Endothelial cell (in vitro differentiated cells): ENCODE measurements around the gene TMEFF2. TPM values are rescaled to one million over a fixed set of nuclear protein-coding genes. Genes with fewer than 3 reads are reported as not detected.

Experiments
- DNase-seq: peaks from one replicate; pipeline ENCODE4 v3.0.0; 2021; ENCODE audit warnings: low spot score
- H3K27ac Mint-ChIP-seq: one replicate; pipeline ENCODE4 v1.8.0; 2021; ENCODE audit warnings: mixed read lengths, inconsistent platforms; ENCODE audit not compliant: unreplicated experiment
- H3K27me3 Mint-ChIP-seq: one replicate; pipeline ENCODE4 v1.8.0; 2021; ENCODE audit warnings: mild to moderate bottlenecking, moderate library complexity, mixed read lengths, inconsistent platforms; ENCODE audit not compliant: unreplicated experiment
- H3K36me3 Mint-ChIP-seq: one replicate; pipeline ENCODE4 v1.8.0; 2021; ENCODE audit warnings: mild to moderate bottlenecking, low read depth, mixed read lengths, inconsistent platforms; ENCODE audit not compliant: unreplicated experiment
- H3K4me1 Mint-ChIP-seq: one replicate; pipeline ENCODE4 v1.8.0; 2021; ENCODE audit warnings: mild to moderate bottlenecking, mixed read lengths, inconsistent platforms; ENCODE audit not compliant: unreplicated experiment
- H3K4me3 Mint-ChIP-seq: one replicate; pipeline ENCODE4 v1.8.0; 2021; ENCODE audit warnings: mild to moderate bottlenecking, mixed read lengths, inconsistent platforms; ENCODE audit not compliant: unreplicated experiment
- H3K9me3 Mint-ChIP-seq: one replicate; pipeline ENCODE4 v1.8.0; 2021; ENCODE audit warnings: mixed read lengths, inconsistent platforms; ENCODE audit not compliant: unreplicated experiment
- CTCF ChIP-seq: fragments of 200-600 bp; sonication (generic); IDR thresholded peaks from one replicate; pipeline ENCODE4 v1.5.0; 2021; ENCODE audit warnings: antibody characterized with exemption; ENCODE audit not compliant: unreplicated experiment
- long read RNA-seq: library from polyadenylated mRNA; unstranded; transcript quantifications from one replicate; pipeline ENCODE4 v2.0.0, GENCODE V29; 2020; ENCODE audit not compliant: unreplicated experiment
- total RNA-seq: library from RNA; stranded (reverse); fragmentation: NEBNext Ultra II Directional; extraction: Animal tissue kit (Norgen Biotek cat#: 25700); gene quantifications from one replicate; pipeline ENCODE4 v1.2.1, GENCODE V29; 2021; ENCODE audit not compliant: unreplicated experiment

The TMEFF2 gene, protein sequence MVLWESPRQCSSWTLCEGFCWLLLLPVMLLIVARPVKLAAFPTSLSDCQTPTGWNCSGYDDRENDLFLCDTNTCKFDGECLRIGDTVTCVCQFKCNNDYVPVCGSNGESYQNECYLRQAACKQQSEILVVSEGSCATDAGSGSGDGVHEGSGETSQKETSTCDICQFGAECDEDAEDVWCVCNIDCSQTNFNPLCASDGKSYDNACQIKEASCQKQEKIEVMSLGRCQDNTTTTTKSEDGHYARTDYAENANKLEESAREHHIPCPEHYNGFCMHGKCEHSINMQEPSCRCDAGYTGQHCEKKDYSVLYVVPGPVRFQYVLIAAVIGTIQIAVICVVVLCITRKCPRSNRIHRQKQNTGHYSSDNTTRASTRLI
- total RNA-seq, result 0.10 TPM
- long read RNA-seq, partial matches to known transcripts, result 0 of 2 reads
- long read RNA-seq, other reads (novel, unspliced or antisense), result 0 of 2 reads

DNA sequence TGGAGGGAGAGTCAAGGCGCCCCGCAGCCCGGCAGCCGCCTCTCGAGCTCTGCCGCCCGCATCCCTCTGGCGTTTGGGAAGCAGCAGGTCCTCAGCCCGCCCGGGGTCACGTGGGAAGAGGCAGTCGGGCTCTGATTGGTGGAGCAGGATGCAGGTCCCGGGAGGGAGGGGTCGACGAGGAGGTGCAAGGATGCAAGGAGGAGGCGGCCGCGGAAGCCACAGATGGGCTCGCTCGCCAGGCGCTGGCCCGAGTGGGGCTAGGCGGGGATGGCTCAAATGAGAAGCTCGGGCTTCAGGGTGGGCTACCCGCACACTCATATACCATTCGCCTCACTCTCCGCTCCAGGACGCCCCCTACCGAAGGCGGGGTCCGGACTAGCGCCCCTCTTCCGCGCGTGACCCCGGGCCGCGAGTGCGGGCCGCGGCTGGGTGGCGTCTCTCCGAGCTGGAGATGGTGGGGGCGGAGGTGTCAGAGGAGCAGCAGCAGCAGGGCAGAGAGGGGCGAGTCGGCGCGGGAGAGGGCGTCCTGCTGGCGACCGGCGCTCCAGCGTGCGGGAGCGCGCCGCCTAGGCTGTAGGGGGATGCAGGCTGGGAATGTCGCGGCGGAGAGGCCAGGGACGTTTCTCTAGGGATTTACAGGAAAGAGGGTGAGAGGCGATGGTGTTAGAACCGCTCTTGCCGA lies at the start of gene TMEFF2:
TSS of gene TMEFF2 (minus strand) at position 68 of the 682 bp plus-strand sequence. CDS start 409 bp downstream, outside the sequence.
- peak within 1 kb of the TSS; percentile 85 for H3K4me3 Mint-ChIP-seq
- peaks cover 27% of the 10 kb centered on the region for H3K27me3 Mint-ChIP-seq
- peak; percentile 79 for DNase-seq
- no peaks in the 10 kb centered on the region for H3K9me3 Mint-ChIP-seq
- H3K36me3 Mint-ChIP-seq, result no peaks in the 10 kb centered on the region
- no peak within 1 kb of the TSS for H3K27ac Mint-ChIP-seq
- TF ChIP-seq CTCF, result peak; percentile 43
- H3K4me1 Mint-ChIP-seq, result peaks cover 16% of the 10 kb centered on the region

DNA sequence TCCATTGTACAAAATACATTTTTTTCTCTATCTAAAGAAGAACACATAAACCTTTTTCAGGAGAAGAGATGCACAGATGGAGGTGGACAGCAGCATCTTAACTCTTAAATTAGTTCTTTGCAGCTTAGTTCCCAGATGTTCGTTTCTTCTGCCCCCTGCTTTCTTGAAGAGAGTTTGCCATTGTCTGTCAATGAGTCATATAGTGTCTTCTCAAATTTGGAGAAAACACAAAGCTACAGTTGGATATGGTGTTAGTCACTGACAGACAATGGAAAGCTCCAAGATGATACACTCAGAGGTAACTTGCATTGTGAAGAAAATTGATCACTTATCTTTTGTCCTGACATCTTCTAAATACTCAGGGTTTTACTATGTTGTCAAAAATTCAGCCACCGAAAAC lies 48.8 kb upstream of the TMEFF2 start:
- Mint-ChIP-seq H3K36me3 (no peaks in the 10 kb centered on the region), H3K4me1 (no peaks in the 10 kb centered on the region), H3K4me3 (no peak overlapping the region), H3K27ac (no peak overlapping the region), H3K27me3 (no peaks in the 10 kb centered on the region), H3K9me3 (no peaks in the 10 kb centered on the region)
- TF ChIP-seq CTCF, result no peak
- no peak for DNase-seq

DNA sequence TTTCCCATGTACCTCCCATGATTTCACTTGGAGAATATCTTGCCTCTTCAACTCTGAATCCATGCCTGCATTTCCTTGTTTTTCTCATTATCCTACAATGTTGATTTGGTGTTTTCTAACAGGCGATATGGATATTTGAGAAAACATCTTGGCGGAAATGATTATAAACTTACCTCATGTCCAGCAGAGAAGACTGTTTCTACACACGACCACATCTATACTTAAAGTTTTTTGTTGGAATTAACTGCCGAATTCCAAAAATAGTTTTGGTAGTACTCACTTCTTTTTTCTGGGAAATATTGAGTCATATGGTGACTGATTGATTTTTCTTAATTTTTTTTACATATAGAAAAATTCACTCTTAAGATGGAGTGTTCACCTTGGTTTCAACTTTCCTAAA lies 41.4 kb upstream of the TMEFF2 start:
- Mint-ChIP-seq H3K36me3 (no peaks in the 10 kb centered on the region), H3K27ac (no peak overlapping the region)
- no peak for TF ChIP-seq CTCF

DNA sequence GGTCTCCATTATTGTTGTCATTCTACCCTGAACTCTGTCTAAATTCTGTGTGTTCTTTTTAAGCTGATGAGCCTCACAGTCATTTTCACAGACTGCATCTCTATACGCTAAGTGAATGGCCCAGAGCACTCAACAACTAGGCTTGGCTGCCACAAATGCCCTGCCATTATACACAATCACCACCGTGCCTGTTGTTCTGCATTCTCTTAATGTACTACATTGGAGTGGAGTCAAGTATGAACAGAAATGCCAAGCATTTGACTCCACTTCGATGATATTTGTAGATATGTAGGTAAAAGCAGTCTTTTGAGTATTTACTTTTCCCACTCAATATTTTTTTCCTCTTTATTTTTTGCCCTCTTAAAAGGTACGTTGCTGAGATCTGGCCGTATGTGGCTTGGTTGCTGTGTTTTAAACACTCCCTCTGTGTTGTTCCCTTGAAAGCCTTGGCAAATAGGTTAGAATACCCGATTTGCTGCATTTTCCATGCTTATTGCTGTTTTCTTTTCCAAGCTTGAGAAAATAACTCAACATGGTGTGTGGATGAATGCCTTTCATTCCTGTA lies 36.2 kb upstream of the TMEFF2 start:
- Mint-ChIP-seq H3K9me3 (no peaks in the 10 kb centered on the region), H3K4me1 (no peaks in the 10 kb centered on the region), H3K4me3 (no peak overlapping the region), H3K36me3 (no peaks in the 10 kb centered on the region), H3K27me3 (no peaks in the 10 kb centered on the region), H3K27ac (no peak overlapping the region)
- no peak for TF ChIP-seq CTCF
- DNase-seq, result no peak

More for the DNA sequence above, 41.4 kb upstream of the TMEFF2 start:
- no peaks in the 10 kb centered on the region for H3K9me3 Mint-ChIP-seq
- no peak for DNase-seq
- no peak overlapping the region for H3K4me3 Mint-ChIP-seq
- H3K4me1 Mint-ChIP-seq, result no peaks in the 10 kb centered on the region
- no peaks in the 10 kb centered on the region for H3K27me3 Mint-ChIP-seq

DNA sequence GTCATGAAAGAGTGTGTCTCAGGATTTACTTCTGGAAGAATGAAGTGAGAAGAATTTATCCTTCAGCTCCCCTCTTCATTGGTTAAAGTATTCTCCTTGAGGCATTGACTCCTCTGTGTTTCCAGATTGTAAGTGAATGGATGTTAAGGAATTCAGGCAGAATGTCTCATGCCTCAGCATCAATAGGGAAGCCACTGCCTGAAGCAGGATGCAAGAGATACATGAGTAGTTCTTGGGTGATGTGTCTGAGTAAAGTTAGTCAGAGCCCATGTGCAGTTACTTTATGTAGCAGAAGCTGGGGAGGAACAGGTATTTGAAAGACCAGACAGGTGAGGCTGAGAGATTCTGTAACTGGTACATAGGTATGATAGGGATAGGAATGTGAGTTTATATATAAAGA lies 34.0 kb upstream of the TMEFF2 start:
- Mint-ChIP-seq H3K4me3 (no peak overlapping the region), H3K9me3 (no peaks in the 10 kb centered on the region), H3K4me1 (no peaks in the 10 kb centered on the region), H3K27ac (no peak overlapping the region), H3K36me3 (no peaks in the 10 kb centered on the region), H3K27me3 (no peaks in the 10 kb centered on the region)
- DNase-seq, result no peak
- no peak for TF ChIP-seq CTCF
